Epithelial cell of prostate (primary cell): ENCODE data around the gene CNST.
"Not testable (repeated sequence)": the region's sequence is repeated elsewhere in the genome, so short reads cannot be mapped to it uniquely, and the experiment has no call there.

ENCODE experiments used
- DNase-seq: peaks from one replicate; pipeline ENCODE4 v3.0.0-alpha.2; 2011; ENCODE audit warnings: low read depth, low spot score
- H3K27ac ChIP-seq: fragments of 450-650 bp; 2 replicates; pipeline ENCODE4 v1.5.1; 2017; ENCODE audit warnings: mild to moderate bottlenecking

The CNST gene

GRCh38 chr1:246580497-246581370, 14.5 kb downstream of the CNST start:
- DNase-seq, result no peak
- H3K27ac ChIP-seq, result no peak overlapping the region

- no peak for DNase-seq
- H3K27ac ChIP-seq, result no peak overlapping the region
Measured at GRCh38 chr1:246582301-246583055, 16.2 kb downstream of the CNST start.

- DNase-seq, result no peak
- no peak overlapping the region for H3K27ac ChIP-seq
Measured at GRCh38 chr1:246583056-246583440, 16.8 kb downstream of the CNST start.

GRCh38 chr1:246583448-246584185, 17.4 kb downstream of the CNST start:
- no peak overlapping the region for H3K27ac ChIP-seq
- no peak for DNase-seq

GRCh38 chr1:246587032-246587431, 20.8 kb downstream of the CNST start:
- H3K27ac ChIP-seq, result peak overlapping the region; percentile 78
- DNase-seq, result no peak

- DNase-seq, result no peak
- H3K27ac ChIP-seq, result peak overlapping the region; percentile 78
Measured at GRCh38 chr1:246587606-246588005, 21.4 kb downstream of the CNST start.

GRCh38 chr1:246588159-246588721, 22.0 kb downstream of the CNST start:
- no peak for DNase-seq
- H3K27ac ChIP-seq, result peak overlapping the region; percentile 78

GRCh38 chr1:246589919-246590318, 23.7 kb downstream of the CNST start:
- H3K27ac ChIP-seq, result not testable (repeated sequence)

GRCh38 chr1:246591047-246591446, 24.8 kb downstream of the CNST start:
- no peak for DNase-seq
- no peak overlapping the region for H3K27ac ChIP-seq

More at GRCh38 chr1:246589919-246590318, 23.7 kb downstream of the CNST start:
- DNase-seq, result not testable (repeated sequence)

GRCh38 chr1:246591504-246591903, 25.2 kb downstream of the CNST start:
- DNase-seq, result no peak
- no peak overlapping the region for H3K27ac ChIP-seq

- H3K27ac ChIP-seq, result no peak overlapping the region
- DNase-seq, result no peak
Measured at GRCh38 chr1:246591958-246592357, 25.7 kb downstream of the CNST start.

GRCh38 chr1:246592695-246593094, 26.4 kb downstream of the CNST start:
- H3K27ac ChIP-seq, result no peak overlapping the region
- DNase-seq, result no peak

GRCh38 chr1:246595146-246595545, 28.9 kb downstream of the CNST start:
- peak; percentile 22 for DNase-seq
- H3K27ac ChIP-seq, result peak overlapping the region; percentile 36

- peak; percentile 49 for DNase-seq
- no peak overlapping the region for H3K27ac ChIP-seq
Measured at GRCh38 chr1:246597340-246597739, 31.1 kb downstream of the CNST start.

GRCh38 chr1:246597971-246598370, 31.7 kb downstream of the CNST start:
- no peak overlapping the region for H3K27ac ChIP-seq
- no peak for DNase-seq

GRCh38 chr1:246599315-246599714, 33.1 kb downstream of the CNST start:
- DNase-seq, result no peak
- H3K27ac ChIP-seq, result no peak overlapping the region

GRCh38 chr1:246600579-246600978, 34.3 kb downstream of the CNST start:
- DNase-seq, result no peak
- no peak overlapping the region for H3K27ac ChIP-seq

- DNase-seq, result no peak
- H3K27ac ChIP-seq, result no peak overlapping the region
Measured at GRCh38 chr1:246602194-246602593, 35.9 kb downstream of the CNST start.

GRCh38 chr1:246605231-246605630, 39.0 kb downstream of the CNST start:
- not testable (repeated sequence) for H3K27ac ChIP-seq, DNase-seq

GRCh38 chr1:246607462-246607861, 41.2 kb downstream of the CNST start:
- no peak for DNase-seq
- H3K27ac ChIP-seq, result no peak overlapping the region
